HG03060 (cell line): ENCODE results near the gene CELA2B.
"Not testable (repeated sequence)": the region's sequence is repeated elsewhere in the genome, so short reads cannot be mapped to it uniquely, and the experiment has no call there.

ENCODE experiments used
- ATAC-seq: cut with Tn5 transposase; IDR thresholded peaks from one replicate; pipeline ENCODE4 v1.9.1; 2021; ENCODE audit warnings: low read depth, moderate number of reproducible peaks; ENCODE audit not compliant: unreplicated experiment

Gene CELA2B

DNA sequence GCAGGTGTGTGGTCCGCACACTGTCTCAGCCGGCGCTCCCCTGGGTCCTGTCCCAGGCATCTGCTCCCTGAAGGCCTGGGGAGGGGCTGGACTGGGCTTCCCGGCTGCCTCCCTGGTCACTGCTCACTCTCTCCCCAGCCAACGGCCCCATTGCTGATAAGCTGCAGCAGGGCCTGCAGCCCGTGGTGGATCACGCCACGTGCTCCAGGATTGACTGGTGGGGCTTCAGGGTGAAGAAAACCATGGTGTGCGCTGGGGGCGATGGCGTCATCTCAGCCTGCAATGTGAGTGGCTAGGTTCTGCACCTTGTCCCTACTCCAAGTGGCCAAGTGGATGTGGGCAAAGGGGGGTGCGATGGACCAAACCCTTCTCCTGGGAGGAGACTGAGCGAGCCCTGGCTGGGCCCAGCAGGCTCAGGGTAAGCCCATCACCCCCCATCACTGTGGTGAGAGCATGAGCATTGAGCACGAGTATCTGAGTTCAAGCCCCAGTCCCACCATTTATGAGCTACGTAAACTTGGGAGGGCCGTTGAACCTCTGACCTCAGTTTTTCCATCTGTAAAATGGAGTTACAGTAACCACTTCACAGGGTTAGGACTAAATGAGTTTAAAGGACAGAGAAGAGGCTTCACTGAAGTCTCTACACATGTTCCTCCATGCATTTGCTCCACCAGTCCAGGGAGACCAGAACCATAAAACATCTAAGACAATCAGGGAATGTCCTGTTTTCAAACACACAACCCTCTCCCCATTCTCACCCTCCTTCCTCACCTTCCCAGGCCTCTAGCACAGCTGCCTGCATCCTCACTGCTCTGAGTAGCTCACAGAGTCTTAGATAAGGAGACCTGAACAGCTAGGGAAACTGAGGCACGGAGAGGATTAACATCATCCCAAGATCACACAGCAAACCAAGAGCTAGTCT, 31.2 kb upstream of the CELA2B start:
- ATAC-seq = no peak

DNA sequence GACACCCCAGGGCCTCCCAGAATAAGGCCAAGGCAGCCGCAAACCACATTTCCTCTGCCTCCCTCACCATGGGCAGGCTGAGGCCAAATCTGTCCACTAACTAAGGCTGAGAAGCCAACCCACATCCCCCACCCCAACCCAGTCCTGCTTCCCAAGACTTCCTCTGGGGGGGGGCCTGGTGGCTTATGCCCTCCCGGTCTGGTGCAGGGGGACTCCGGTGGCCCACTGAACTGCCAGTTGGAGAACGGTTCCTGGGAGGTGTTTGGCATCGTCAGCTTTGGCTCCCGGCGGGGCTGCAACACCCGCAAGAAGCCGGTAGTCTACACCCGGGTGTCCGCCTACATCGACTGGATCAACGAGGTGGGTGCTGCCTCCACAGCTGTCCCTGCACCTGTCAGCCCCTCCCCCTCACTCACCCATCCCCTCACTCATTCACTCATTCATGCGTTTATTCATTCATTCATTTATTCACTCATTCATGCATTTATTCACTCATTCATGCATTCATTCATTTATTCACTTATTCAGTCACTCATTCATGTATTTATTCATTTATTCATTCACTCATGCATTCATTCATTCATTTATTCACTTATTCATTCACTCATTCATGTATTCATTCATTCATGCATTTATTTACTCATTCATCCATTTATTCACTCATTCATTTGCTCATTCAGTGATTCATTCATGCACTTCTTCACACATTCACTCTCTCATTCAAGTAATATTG, 30.3 kb upstream of the CELA2B start:
- no peak for ATAC-seq

DNA sequence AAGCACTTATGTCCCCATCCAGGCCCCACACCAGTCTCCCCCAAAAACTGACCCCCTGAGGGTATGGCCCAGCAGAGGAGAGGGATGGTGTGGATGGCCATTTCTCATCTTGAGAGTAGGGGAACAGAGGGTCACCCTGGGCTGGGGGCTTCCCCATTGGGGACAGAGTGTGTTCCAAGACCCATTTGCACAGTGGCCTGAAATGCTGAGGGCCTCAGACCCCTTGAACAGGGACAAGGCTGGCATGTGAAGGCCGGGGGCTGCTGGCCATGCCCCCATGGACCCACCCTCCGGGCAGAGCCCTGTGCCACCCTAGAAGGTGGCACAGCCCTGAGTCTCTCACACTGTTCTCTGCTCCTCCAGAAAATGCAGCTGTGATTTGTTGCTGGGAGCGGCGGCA, 29.7 kb upstream of the CELA2B start:
- ATAC-seq = no peak

DNA sequence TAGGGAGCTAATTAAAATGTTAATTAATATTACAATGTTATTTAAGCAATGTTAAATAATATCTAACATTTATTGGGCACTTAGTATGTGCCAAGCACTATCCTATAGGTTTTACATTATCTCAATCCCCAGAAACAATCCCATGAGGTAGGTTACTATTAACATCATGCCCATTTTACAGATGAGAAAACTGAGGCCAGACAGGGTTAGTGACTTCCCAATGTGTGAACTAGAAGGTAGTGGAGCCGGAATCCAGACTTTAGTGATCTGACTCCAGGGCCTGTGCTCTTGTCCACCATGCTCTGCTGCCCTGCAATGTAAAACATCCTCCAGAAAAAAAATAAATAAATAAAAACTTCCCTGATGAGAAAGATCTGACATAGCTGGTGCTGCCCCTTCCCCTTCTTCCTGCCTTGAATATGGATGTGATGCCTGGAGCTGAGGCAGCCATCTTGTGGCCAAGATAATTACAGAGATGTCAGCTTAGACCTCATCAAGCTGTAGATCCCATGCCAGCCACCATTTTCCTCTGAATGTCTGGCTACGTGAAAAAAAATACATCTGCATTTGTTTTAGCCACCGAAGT, 26.9 kb upstream of the CELA2B start:
- ATAC-seq = no peak

DNA sequence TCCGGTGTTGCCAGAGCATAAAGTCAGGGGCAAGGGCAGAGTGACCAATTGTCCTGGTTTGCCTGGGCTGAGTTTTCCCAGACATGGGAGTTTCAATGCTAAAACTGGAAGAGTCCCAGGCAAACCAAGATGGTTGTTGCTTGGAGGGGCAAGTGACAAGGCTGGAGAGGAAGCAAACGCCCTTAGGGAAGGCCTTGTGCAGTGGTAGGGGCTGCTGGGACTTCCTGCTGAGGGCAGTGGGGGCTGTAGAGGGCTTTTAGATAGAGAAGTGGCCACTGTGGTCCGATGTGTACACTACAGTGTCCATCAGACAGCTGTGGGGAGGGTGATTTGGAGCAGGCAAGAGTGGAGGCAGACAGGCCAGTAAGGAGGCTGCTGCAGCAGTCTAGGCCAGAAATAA, 26.3 kb upstream of the CELA2B start:
- ATAC-seq = no peak

DNA sequence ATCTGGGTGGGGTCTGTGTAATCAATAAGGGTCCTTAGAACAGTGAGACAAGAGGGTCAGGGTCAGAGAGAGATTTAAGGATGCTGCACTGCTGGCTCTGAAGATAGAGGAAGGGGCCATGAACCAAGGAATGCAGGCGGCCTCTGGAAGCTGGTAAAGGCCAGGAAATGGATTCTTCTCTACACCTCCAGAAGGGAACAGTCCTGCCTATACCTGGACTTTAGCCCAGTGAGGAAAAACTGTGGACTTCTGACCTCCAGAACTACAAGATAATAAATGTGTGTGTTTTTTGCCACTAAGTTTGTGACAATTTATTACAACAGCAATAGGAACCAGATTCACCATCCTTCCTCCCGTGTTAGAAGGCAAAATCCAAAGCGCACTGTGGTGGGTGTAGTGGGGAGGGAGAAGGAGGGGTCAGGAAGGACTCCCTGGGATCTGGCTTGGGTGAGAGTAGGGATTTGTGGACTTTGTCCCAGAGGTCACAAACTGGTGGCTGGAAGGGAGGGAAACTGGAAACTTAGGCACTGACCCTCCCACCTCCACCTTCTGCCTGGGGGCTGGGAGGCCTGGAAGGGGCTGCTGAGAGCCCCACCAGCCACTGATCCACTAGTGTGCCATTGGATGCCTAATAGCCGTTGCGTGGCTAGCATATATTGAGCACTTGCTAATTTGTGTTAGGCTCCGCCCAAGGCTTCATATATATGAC, 24.7 kb upstream of the CELA2B start:
- no peak for ATAC-seq

DNA sequence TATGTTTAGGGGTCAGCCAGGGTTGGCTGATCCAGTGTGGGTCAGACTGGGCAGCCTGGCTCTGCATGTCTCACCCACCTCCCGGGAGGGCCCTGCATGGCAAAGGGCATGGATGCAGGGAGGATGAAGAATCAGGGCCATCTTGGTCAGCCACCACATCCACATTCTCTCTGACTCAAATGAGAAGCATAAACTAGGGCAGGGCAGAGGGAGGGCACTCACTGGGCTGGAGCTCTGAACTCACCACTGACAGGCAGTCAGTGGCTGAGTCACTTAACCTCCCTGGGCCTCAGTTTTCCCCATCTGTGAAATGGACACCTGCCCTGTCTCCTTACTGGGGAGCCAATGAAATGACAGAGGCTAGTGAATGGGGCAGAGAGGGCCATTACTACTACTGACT, 23.7 kb upstream of the CELA2B start:
- no peak for ATAC-seq

DNA sequence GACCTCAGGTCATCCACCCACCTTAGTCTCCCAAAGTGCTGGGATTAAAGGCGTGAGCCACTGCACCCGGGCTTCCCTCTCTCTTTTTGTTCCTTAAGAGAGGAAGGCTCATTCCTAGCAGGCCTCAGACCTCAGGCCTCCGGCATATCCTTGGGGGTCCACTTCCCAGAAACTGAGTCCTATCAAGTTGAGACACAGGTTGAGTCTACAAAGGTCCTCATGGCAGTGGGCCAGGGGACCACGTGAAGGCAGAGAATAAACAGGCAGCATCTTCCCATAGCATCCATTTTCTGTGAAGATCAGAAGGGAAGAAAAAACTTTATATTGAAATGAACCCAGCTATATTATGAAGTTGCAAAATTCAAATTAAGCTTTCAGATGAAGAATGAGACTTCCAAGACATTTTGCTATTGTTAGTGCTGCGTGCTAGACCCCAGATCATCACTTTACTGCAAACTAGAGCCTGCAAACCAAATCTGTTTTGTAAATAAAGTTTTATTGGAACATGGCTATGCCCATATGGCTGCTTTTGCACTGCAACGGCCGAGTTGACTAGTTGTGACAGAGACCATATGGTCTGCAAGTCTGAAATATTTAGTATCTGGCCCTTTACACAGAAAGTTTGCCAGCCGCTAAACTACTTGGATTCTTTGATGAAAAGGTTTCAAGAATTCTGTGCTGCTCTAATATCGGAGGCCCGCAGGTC, 22.9 kb upstream of the CELA2B start:
- ATAC-seq = no peak

DNA sequence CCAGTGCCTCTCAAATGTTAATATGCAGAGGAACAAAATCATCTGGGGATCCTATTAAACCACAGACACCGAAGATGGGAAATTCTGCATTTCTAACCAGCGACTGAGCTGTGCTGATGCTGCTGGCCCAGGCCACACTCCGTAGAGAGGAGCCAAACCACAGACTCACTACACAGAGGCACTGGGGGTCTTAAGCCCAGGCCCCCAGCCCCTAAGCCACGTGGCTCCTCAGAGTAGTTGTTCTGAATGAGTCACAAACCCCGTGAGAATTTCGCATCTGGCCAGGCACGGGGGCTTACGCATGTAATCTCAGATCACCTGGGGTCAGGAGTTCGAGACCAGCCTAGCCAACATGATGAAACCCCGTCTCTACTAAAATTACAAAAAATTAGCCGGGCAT, 22.2 kb upstream of the CELA2B start:
- no peak for ATAC-seq

DNA sequence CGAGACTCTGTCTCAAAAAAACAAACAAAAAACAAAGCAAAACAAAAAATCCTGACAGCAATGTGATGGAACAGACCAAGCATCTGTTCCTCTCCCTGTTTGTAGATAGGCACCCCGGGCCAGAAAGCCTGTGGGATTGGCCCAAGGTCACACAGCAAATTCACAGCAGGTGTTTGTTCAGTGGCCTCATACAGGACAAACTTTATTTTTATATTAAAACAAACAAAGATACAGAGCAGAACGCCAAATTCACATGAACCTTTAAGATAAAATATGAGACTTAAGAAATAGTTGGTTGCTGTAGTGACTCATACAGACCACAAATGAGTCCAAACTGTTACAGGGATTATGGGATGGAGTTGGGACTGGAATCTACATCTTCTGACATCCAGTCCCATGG, 21.6 kb upstream of the CELA2B start:
- no peak for ATAC-seq

DNA sequence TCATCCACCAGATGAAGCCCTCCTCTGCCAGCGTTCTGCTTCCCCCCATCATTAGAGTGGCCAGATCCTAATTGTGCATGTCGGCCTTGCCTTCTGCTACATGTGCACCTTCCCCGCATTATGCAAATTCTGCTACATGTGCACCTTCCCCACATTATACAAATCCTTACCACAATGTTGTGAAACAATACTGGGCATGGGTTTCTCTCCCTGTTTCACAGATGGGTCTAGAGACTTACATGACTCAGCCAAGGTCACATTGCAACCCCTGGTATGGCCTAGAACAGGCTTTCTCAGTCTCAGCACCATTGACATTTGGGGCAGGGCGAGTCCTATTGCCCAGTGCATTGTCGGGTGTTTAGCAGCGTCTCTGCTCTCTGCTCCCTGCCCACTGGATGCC, 20.4 kb upstream of the CELA2B start:
- ATAC-seq = no peak

DNA sequence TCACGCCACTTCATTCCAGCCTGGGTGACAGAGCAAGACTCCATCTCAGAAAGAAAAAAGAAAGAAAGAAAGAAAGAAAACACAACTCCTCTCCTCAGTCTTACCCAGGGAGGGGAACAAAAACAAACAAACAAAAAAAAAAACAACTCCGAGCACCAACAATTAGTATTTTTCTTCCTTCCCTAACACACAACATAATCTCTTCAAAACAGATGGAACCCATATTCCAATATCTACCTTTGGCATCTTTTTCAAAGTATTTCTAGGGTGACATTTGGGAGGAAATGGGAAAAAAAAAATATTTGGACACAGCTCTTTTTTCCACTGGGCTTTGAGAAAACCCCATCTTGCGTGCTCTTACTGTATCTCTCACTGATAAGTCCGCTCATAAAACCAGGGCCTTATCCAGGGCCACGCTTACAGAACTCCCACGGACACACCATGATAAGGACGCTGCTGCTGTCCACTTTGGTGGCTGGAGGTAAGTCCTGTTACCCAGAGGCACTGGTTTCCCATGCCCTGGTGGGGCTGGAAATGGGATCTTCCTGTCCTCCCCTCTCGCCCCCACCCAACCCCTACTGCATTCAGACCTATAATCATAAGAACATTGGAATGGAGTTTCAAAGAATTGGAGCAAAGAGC, 19.5 kb upstream of the CELA2B start, which contains the start of gene CELA2A:
Gene CELA2A (plus strand): TSS at position 420 of the 642 bp plus-strand sequence. CDS start 22 bp downstream, at position 442.
- no peak for ATAC-seq

DNA sequence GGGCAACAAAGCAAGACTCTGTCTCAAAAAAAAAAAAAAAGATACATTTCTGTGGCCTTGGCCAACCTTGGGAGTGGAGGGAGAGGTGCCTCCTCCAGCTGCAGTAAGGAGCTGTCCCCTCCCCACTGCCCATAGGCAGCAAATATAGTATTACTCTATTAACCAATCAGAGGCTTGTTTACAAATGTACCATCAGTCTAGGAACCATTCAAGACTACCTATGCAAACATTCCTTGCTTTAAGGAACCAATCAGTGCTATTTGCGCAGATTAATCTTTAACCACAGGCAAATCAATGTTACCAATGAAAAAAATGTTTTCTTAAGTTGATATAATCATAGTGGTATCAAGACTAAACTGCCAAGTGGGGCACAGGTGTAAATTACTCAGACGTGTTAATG, 18.3 kb upstream of the CELA2B start:
- no peak for ATAC-seq

DNA sequence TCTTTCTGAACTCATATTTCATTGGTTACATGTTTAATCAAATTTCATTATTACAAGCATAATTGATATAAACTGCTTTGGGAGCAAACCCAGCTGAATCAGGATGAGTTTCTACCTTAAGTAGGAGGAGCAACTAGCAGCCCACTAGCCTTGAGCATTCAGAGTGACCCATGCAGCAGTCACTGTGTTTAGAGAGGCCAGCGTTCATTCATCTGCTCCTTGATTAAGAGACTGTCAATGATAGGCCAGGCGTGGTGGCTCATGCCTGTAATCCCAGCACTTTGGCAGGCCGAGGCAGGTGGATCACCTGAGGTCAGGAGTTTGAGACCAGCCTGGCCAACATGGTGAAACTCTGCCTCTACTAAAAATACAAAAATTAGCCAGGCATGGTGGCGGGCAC, 17.5 kb upstream of the CELA2B start:
- ATAC-seq = not testable (repeated sequence)

DNA sequence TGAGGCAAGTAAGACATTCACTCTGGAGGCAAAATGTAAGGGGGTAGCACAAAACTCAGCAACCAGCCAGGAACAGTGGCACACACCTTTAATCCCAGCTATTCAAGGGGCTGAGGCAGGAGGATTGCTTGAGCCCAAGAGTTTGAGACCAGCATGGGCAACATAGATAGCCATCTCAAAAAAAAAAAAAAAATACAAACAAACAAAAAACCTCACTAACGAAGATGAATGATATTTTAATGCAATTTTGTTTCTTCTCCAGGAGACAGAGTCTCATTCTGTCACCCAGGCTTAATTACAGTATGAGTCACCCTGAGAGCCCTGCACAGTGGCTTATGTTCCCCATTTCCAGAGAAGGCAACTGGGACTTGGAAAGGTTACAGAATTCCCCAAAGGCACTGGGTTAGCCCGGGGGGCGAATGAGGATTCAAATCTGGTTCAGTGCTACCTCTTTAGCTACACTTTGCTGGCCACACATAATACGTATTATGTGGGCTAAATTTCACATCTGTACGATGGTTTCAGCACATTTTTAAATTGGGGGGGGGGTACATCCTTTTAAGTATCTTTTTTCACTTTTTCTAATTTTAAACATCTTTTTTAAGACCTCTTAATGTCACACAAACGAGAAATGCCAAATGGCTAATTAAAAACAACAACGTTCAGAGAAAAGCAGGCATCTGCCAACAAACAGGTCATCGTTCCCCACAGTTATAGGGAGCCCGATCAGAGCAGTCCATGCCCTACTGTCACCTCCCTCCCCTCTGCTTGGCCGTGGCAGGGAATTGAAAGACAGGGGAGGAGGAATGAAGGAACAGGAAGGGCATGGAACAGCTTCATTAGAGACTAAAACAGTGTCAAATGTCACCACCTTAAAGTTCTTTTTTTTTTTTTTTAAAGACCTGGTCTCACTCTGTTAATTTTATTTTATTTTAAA, 15.9 kb upstream of the CELA2B start:
- ATAC-seq = no peak

DNA sequence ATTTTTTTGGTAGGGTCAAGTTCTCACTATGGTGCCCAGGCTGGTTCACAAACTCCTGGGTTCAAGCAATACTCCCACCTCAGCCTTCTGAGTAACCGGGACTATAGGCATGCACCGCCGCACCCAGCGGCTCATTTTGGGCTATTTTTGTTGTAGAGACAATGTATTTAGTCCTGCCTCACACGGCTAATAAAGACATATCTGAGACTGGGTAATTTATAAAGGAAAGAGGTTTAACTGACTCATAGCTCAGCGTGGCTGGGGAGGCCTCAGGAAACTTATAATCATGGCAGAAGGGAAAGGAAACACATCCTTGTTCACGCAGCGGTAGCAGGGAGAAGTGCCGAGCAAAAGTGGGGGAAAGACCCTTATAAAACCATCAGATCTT, 15.2 kb upstream of the CELA2B start:
- ATAC-seq = no peak

DNA sequence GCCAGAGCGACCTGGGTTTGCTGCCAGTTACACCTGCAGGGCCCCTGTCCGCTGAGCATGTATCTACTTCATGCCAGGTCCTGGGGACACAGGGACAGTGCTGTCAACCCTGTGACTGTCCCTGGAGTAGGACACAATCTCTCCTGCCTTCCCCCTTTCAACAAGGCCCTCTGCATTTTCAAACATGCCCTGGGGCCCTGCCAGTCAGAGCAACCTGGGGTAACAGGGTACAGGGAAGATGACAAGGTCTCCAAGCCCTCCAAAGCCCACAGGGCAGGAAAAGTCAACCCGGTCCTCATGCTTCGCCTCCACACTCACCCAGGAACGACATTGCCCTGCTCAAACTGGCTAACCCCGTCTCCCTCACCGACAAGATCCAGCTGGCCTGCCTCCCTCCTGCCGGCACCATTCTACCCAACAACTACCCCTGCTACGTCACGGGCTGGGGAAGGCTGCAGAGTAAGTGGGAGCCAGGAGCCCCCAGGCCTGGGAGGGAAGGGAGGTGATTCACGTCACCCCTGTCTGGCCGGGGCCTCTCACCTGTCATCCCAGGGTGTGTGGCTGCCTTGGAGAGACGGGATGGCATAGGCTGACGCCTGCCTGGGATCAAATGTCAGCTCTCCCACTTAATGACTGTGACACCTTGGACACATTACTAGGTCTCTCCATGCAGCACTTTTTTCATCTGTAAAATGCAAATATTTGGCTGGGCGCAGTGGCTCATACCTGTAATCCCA, 12.7 kb upstream of the CELA2B start:
- ATAC-seq = not testable (repeated sequence)

DNA sequence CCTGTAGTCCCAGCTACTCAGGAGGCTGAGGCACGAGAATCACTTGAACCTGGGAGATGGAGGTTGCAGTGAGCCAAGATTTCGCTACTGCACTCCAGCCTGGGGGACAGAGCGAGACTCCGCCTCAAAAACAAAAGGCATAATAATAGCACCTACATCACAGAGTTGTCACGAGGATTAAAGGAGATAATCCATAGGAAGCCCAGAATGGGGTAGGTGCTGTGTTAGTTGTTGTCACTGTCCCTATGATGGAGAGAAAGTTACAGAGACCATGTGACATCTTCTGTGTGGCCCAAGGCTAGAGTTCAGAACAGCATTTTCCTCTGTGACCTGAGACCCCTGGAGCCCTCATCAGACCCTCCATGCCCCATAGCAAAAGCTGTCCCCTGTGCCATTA, 12.0 kb upstream of the CELA2B start:
- not testable (repeated sequence) for ATAC-seq
